Ovary (tissue), 3 donors: ENCODE data around the gene PCYT1A.

Experiments
- POLR2A ChIP-seq: fragments of 450-650 bp; IDR thresholded peaks from one replicate; pipeline ENCODE4 v1.6.1; 2017; ENCODE audit warnings: antibody characterized with exemption, mild to moderate bottlenecking, moderate library complexity
- TF ChIP-seq, protein P1 (sequence below), 3 donors: fragments of 450-650 bp in 2 of 3; fragments of 200-600 bp in 1 of 3; IDR thresholded peaks; one replicate each; pipeline versions ENCODE4 v1.5.1 to v1.8.0; 2016 to 2022; ENCODE audit warnings: antibody characterized with exemption in 3 of 3, mild to moderate bottlenecking in 1 of 3
- donor health status: DM: no; HTN: no; CAD: no.

GRCh38 chr3:196189566-196190347, 97.8 kb downstream of the PCYT1A start:
- TF ChIP-seq POLR2A, result no peak
- TF ChIP-seq, protein P1, sequence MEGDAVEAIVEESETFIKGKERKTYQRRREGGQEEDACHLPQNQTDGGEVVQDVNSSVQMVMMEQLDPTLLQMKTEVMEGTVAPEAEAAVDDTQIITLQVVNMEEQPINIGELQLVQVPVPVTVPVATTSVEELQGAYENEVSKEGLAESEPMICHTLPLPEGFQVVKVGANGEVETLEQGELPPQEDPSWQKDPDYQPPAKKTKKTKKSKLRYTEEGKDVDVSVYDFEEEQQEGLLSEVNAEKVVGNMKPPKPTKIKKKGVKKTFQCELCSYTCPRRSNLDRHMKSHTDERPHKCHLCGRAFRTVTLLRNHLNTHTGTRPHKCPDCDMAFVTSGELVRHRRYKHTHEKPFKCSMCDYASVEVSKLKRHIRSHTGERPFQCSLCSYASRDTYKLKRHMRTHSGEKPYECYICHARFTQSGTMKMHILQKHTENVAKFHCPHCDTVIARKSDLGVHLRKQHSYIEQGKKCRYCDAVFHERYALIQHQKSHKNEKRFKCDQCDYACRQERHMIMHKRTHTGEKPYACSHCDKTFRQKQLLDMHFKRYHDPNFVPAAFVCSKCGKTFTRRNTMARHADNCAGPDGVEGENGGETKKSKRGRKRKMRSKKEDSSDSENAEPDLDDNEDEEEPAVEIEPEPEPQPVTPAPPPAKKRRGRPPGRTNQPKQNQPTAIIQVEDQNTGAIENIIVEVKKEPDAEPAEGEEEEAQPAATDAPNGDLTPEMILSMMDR (IDR thresholded peaks at IDR 0.05), result no peak
